AML-193 (cell line): ENCODE data around the gene MCOLN2.

ENCODE experiments used
- DNase-seq, 2 experiments: peaks; one replicate each; lab custom pipeline; 2025; lab: John Stamatoyannopoulos, UW

The MCOLN2 gene

DNA sequence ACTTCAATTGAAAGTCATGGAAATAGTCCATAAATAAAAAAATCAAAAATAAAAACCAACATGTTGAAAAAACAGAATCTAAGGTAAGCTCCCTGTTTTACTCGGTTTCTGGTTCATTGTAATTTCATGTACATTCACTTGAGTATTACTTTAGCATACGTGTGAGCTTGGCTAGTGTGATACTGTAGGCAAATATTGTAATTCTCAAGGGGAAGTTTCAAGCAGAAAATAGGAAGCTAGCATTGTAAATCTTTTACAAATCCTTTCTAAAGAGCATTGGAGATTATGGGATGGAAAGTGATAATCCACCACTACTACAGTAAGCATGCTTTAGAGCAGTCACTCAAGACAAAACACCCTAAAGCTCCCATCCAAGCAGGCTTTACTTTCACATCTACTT, 100.6 kb downstream of the MCOLN2 start:
- DNase-seq, result no peak

DNA sequence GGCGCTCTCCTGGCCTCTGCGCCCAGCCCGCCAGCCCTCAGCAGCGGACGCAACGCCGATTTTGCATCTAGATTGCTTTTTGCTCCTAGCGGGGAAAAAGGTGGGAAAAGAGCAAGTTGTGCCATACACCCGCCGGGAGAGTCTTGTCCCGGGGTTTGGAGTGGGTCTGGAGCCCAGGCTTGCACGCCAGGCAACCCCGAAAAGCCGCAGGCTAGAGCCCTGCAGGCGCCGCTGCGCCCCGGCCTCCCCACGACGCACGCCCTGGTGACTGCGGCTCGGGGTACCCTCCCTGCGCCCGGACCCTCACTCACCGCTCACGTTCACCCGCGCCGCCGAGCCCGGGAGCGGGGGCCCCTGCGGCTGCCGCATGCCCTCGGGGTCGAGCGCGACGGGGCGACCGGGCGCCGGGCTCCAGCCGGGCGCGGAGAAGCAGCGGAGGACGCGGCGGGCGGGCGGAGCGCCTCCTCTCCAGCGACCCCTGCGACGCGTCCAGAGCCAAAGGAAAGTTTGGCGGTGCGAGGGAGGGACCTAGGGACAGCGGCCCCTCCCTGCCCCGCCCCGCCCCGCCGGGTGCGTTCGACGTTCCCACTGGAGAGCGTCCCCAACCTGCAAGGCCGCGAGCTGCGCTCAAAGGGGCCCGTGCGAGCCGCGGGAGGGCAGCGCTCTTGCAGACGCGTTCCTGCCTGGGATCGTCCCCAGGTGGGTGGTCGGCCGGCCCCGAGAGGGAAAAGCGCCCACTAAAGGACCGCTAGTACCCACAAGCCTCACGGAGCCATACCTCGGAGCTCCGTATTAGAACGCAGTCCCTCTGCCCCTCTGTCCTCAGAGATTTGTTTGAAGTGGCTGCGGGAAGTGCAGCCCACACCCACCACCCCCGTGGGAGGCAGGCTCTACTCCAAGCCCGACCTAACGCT, 104.0 kb downstream of the MCOLN2 start, which contains the start of gene LPAR3:
LPAR3 (minus strand) TSS at position 502 of the 914 bp plus-strand sequence. CDS start 27,086 bp downstream, outside the sequence.
- DNase-seq, result no peak

DNA sequence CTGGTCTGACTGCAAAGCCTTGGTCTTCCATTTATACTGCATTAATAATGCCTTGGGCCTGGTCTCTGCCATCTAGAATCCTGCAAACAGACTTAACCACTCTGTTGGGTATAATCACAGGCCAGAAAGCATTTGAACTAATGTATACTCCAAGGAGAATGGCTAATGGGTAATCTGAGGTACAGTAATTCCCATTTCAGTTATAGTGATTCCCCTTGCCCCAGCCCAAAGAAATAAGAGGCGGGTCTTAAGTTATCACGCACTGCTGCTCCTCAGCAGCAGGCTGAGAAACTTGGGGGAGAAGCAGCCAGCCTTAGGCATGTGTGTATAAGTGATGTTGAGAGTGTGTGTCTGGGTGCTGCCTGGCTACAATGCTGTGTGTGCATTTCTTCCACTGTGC, 106.3 kb downstream of the MCOLN2 start:
- DNase-seq, result no peak

DNA sequence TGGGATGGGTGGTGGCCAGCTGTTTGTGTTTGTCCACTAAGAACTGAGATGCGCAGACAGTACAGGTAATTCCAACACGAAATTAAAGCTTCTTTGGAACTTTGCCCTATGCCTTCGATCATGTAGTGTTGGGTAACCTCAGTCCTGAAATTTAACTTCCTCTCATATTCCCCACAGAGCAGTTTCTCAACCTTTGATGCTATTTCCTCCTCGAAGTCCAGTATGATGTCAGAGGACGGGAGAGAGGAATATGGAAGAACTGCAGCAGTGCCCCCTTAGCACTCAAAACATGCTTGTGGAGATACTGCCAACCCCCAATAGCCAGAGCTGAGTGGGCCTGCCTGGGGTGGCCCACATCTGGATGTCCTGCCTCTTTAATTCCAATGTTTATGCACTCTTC, 107.5 kb downstream of the MCOLN2 start:
- peak in 1 of 2 experiments; percentile 40 for DNase-seq

DNA sequence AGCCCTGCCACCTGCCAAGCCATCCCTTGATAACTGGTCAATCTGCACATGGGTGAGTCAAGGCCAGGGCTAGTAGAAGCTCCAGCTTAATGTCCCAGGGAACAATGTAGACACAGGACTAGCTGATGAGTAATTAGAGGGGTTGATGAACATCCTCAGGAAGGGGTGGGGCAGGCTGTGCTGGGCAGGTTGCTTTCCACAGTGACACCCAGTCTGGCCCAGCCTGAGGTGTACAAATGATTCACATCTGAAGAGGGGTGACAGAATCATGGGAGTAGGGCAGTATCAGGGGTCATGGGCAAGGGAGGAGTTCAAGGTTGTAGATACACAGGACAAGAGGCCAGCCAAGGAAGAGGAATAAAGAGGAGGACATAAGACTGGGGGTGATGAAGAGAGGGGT, 108.2 kb downstream of the MCOLN2 start:
- DNase-seq, result no peak

DNA sequence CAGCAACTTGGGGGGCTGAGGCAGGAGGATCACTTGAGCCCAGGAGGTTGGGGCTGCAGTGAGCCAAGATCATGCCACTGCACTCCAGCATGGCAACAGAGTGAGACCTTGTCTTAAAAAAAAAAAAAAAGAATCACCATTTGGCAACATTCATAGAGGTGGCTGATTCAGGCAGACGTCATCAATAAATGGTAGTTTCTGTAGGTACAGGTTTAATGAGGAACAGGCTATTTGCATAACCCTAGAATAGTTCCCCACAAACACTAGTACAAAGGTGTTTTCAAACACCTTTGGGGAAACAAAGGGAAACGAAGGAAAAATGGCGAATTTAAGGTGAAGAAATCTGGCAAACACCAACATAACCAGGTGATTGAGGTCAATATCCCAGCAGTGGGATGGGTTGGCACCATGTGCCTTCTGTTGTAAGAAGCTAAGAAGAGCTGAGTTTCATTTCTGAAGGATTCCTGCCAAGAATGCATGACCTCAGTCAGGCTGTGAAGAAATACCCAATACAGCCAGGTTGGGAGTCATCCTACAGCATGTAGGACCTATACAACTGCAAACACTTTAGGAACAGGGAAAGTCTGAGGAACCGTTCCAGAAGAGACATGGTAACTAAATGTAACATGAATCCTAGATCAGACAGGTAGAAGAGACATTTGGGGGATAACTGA, 109.5 kb downstream of the MCOLN2 start:
- no peak for DNase-seq

DNA sequence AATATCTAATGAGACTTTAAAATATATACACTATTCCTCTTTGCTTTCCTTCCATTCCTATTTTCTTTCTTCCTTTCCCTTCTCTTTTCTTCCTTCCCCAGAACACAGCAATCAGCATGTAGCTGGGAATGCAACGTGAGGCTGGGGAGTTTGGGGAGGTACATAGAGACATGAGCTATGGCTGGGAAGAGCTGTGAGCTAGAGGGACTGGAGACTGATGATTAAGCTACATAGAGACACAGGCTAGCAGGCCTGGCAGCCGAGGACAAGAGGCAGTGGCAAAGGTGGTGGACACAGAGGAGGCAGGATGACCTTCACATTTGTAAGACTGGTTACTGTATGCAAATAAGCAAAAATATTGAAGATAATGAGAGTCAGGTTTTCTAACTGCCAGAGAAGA, 111.4 kb downstream of the MCOLN2 start:
- DNase-seq, result no peak

DNA sequence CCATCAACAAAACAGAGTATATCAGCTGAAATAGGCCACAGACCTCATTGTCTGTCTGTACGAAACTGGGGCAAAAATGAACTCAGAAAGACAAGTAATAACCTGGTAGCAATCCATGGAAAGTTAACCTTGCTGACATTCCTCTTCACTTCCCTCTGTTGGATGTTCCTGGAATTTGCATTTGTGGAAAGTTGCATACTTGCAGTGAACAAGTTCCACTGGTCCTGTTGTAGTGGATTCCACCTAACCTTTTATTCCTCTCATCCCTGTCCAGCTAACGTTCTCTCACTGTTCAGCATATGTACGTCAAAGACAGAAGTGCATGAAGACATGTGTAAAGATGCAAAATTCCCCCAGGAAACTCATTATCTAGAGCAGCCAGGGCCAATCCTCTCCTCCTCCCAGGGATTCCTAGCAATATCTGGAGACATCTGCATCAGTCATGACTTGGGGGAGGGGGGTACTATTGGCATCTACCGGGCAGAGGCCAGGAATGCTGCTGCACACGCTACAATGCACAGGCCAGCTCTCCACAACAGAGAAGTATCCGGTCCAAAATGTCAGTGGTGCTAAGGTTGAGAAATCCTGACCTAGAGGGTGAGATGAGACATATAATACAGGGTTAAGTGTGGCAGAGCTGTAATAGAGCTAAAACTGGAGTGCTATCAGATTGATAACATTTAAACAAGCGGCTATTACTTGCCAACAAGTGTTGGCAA, 112.1 kb downstream of the MCOLN2 start:
- DNase-seq, result no peak

DNA sequence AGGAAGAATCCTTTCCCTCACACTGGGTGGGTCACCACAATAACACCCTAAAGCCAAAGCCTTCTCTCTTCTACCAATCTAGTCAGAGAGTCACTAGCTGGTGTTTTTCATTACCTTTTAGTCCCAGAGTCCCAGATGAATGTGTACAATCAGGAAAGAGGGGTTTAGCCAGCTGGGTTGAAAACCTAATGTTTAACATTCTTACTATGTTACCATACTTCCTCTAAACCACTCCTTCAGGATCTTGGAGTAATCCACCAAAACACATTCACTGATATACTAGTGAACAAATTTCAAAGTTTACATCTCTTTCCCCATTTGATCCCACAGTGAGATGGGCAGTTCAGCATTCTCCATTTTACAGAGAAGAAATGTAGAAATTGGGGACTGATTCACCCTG, 113.6 kb downstream of the MCOLN2 start:
- no peak for DNase-seq

DNA sequence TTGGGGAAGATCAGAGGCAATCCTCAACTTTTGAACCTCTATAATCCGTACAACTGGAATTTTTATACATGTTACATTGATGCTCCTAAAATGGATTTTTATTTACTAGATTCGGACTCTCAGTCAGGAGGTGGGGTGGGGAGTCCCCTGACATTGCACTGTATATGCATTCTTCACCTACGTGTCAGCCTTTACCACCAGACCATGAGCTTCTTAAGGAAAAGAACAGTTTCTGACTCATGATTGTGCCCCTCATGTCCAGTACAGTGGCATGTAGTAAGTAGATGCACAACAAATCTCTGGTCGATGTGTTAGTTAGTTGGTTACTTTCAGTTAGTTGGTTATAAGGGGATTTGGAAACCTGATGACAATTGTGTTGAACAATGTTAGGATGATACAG, 119.3 kb downstream of the MCOLN2 start:
- DNase-seq, result no peak

DNA sequence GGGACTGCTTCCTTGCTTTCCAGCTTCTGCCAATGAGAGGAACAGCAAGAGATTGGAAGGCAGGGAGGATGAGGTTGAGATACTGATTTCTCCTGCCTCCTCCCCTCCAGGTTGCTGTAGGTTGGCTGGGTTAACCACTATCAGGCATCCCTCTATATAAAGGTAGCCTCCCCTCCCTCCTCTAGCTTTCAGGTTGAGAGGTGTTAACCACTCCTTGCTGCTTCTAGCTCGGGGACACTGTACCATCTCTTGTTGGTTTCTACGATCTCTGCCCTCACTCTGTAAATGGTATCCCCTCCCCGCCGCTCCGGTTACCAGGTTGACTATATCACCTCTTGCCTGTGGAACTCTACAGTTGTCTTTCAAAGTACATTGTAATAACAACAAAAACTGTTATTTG, 120.6 kb downstream of the MCOLN2 start:
- DNase-seq, result no peak
